ENCODE measurements around the gene CBLIF. TPM values are rescaled to one million over a fixed set of nuclear protein-coding genes. Genes with fewer than 3 reads are reported as not detected.

Gene CBLIF
- total and polyA plus RNA-seq, 2 of the 13 experiments (the other 11 are each of a cell fraction or from before 2014, with no cell fraction given): not detected

GRCh38 chr11:59847626-59848025, 2.3 kb upstream of the CBLIF start:
- Histone ChIP-seq H3K36me3 (replicated peaks in 1 of 2; ENCODE audit: control insufficient read depth in 1 of 2, insufficient read depth in 2 of 2, low read length in 2 of 2) (no peaks in the 10 kb centered on the region), H3K27me3 (ENCODE audit: control insufficient read depth in 1 of 2, insufficient read depth in 2 of 2, low read length in 2 of 2) (no peaks in the 10 kb centered on the region), H3K9me3 (ENCODE audit: low read length) (no peaks in the 10 kb centered on the region), H2AFZ (ENCODE audit: low read length) (no peak overlapping the region), H3K4me1 (ENCODE audit: insufficient read depth, low read length) (no peaks in the 10 kb centered on the region), H3K27ac (ENCODE audit: extremely low read length, insufficient read depth, low read length) (no peak overlapping the region), H3K4me2 (ENCODE audit: low read depth, low read length) (no peak overlapping the region), H3K9ac (ENCODE audit: insufficient read depth, low read depth, low read length) (no peak overlapping the region), H3K4me3 (replicated peaks in 1 of 3; ENCODE audit: insufficient read depth in 1 of 3, low read depth in 2 of 3, low read length in 3 of 3) (no peak overlapping the region), H3K79me2 (ENCODE audit: insufficient read depth, low read length) (no peaks in the 10 kb centered on the region), H4K20me1 (ENCODE audit: insufficient read depth, low read length) (no peaks in the 10 kb centered on the region)
- DNase-seq (ENCODE audit: low spot score): no peak
- FAIRE-seq: no peak
- intact Hi-C loops (cut with micrococcal nuclease; ENCODE audit: unreplicated experiment): no loop called here
- no peak for ATAC-seq
- TF ChIP-seq HINFP (CRISPR knock-in tag; IDR thresholded peaks at IDR 0.05; ENCODE audit: low read depth) (no peak), RARG (CRISPR knock-in tag; IDR thresholded peaks at IDR 0.05; ENCODE audit: low read depth) (no peak), ZNF383 (CRISPR knock-in tag; IDR thresholded peaks at IDR 0.05; ENCODE audit: borderline replicate concordance) (no peak), ZNF407 (CRISPR knock-in tag; IDR thresholded peaks at IDR 0.05; ENCODE audit: not compliant biosample characterization) (no peak), TSC22D2 (CRISPR knock-in tag; IDR thresholded peaks at IDR 0.05; ENCODE audit: borderline replicate concordance) (no peak), FOSL1 (CRISPR knock-in tag; IDR thresholded peaks at IDR 0.05; ENCODE audit: borderline replicate concordance) (no peak), ZNF260 (CRISPR knock-in tag; IDR thresholded peaks at IDR 0.05; ENCODE audit: borderline replicate concordance, low read depth) (no peak), ZFP91 (CRISPR knock-in tag; IDR thresholded peaks at IDR 0.05; ENCODE audit: borderline replicate concordance) (no peak), RFX5 (IDR thresholded peaks at IDR 0.05; ENCODE audit: low read depth, low read length) (no peak), ZBTB34 (CRISPR knock-in tag; IDR thresholded peaks at IDR 0.05) (no peak)
- WGBS (ENCODE audit: low lambda C conversion rate): 11% methylated on average over 3 of the region's 3 CpGs
- in situ Hi-C loops (cut with HindIII; ENCODE audit: extremely low pct_ligation_motif_present, low pct_unique_long_range_greater_than_20kb): no loop called here
- POLR2A ChIA-PET: no interaction called here
- no TSS peak for BruUV-seq (replicated peaks)
- CTCF ChIA-PET (ENCODE audit: low intra/inter-chr PET ratio, low total read pairs): no interaction called here
